Spinal cord (tissue), 10 donors: ENCODE data around the gene ATP2B2. TPM values are rescaled to one million over a fixed set of nuclear protein-coding genes. Genes with fewer than 3 reads are reported as not detected.

Source experiments
- DNase-seq, 6 donors: peaks; one replicate each; pipeline versions ENCODE4 v3.0.0 to v3.0.0-alpha.2; 2013 to 2015; ENCODE audit warnings: low spot score in 6 of 6, low read depth in 4 of 6
- H3K27ac ChIP-seq: one replicate; pipeline ENCODE4 v1.5.1; 2013; ENCODE audit warnings: low read depth, low read length, control low read depth
- H3K27me3 ChIP-seq: one replicate; pipeline ENCODE4 v1.6.1; 2013; ENCODE audit warnings: low read length; ENCODE audit not compliant: control insufficient read depth, insufficient read depth
- H3K36me3 ChIP-seq: one replicate; pipeline ENCODE4 v1.6.1; 2013; ENCODE audit warnings: low read length; ENCODE audit not compliant: control insufficient read depth, insufficient read depth
- H3K4me1 ChIP-seq: one replicate; pipeline ENCODE4 v1.6.1; 2013; ENCODE audit warnings: low read length; ENCODE audit not compliant: control insufficient read depth, insufficient read depth
- H3K4me3 ChIP-seq: one replicate; pipeline ENCODE4 v1.5.1; 2013; ENCODE audit warnings: low read depth, low read length, control low read depth
- H3K9me3 ChIP-seq: one replicate; pipeline ENCODE4 v1.6.1; 2013; ENCODE audit warnings: low read length; ENCODE audit not compliant: control insufficient read depth, insufficient read depth
- WGBS: methylation state at CpG from one replicate; pipeline ENCODE4 v1.1.5; 2013; ENCODE audit warnings: missing lambda C conversion rate; ENCODE audit not compliant: insufficient coverage; 5-methylcytosine and 5-hydroxymethylcytosine counted together
- polyA plus RNA-seq, 2 donors: library from polyadenylated mRNA; unstranded; fragments of 120-200 nt; gene quantifications; one replicate each; pipeline ENCODE4 v1.2.1, GENCODE V29; 2013; ENCODE audit not compliant: insufficient read length in 2 of 2
- total RNA-seq, 2 donors: library from RNA; depleted of rRNA in 1 of 2; stranded (reverse); fragments of 120-200 nt in 1 of 2; fragments of >200 nt in 1 of 2; gene quantifications; one replicate each; pipeline versions ENCODE4 v1.2.3 to v1.2.4, GENCODE V29; 2013 to 2014
- donor health status: healthy.

Gene ATP2B2
- total and polyA plus RNA-seq, 4 donors, result 25.2 to 94.5 (median 80.4) TPM

- no peaks in the 10 kb centered on the region for H3K4me1 ChIP-seq
- H3K4me3 ChIP-seq, result no peak overlapping the region
- no peak for DNase-seq
- H3K9me3 ChIP-seq, result no peaks in the 10 kb centered on the region
- 65% methylated on average over 5 of the region's 7 CpGs for WGBS
- H3K27me3 ChIP-seq, result no peaks in the 10 kb centered on the region
- no peak overlapping the region for H3K27ac ChIP-seq
- peaks cover 88% of the 10 kb centered on the region for H3K36me3 ChIP-seq
These were observed 110.2 kb downstream of the ATP2B2 start for GRCh38 chr3:10395196-10395595.

GRCh38 chr3:10394491-10395025 lies 110.8 kb downstream of the ATP2B2 start:
- H3K4me3 ChIP-seq, result no peak overlapping the region
- no peaks in the 10 kb centered on the region for H3K9me3 ChIP-seq
- no peak for DNase-seq
- no peaks in the 10 kb centered on the region for H3K27me3 ChIP-seq
- H3K36me3 ChIP-seq, result peaks cover 85% of the 10 kb centered on the region
- H3K4me1 ChIP-seq, result no peaks in the 10 kb centered on the region
- H3K27ac ChIP-seq, result no peak overlapping the region
- 82% methylated on average over 9 of the region's 15 CpGs for WGBS

GRCh38 chr3:10393514-10393913 lies 111.9 kb downstream of the ATP2B2 start:
- Histone ChIP-seq H3K27ac (no peak overlapping the region), H3K36me3 (peaks cover 85% of the 10 kb centered on the region), H3K27me3 (no peaks in the 10 kb centered on the region), H3K4me3 (no peak overlapping the region), H3K9me3 (peaks cover 7% of the 10 kb centered on the region), H3K4me1 (no peaks in the 10 kb centered on the region)
- no peak for DNase-seq
- WGBS, result 44% methylated on average over 2 of the region's 2 CpGs

GRCh38 chr3:10392906-10393461 lies 112.4 kb downstream of the ATP2B2 start:
- no peak overlapping the region for H3K27ac ChIP-seq
- no peaks in the 10 kb centered on the region for H3K27me3 ChIP-seq
- 80% methylated on average over 15 of the region's 15 CpGs for WGBS
- H3K4me1 ChIP-seq, result no peaks in the 10 kb centered on the region
- peaks cover 85% of the 10 kb centered on the region for H3K36me3 ChIP-seq
- no peak overlapping the region for H3K4me3 ChIP-seq
- no peak for DNase-seq
- H3K9me3 ChIP-seq, result peaks cover 12% of the 10 kb centered on the region

GRCh38 chr3:10392244-10392643 lies 113.1 kb downstream of the ATP2B2 start:
- 52% methylated on average over 4 of the region's 4 CpGs for WGBS
- H3K4me3 ChIP-seq, result no peak overlapping the region
- no peaks in the 10 kb centered on the region for H3K4me1 ChIP-seq
- H3K27me3 ChIP-seq, result no peaks in the 10 kb centered on the region
- no peak for DNase-seq
- H3K9me3 ChIP-seq, result peaks cover 18% of the 10 kb centered on the region
- H3K36me3 ChIP-seq, result peaks cover 85% of the 10 kb centered on the region
- no peak overlapping the region for H3K27ac ChIP-seq

GRCh38 chr3:10391391-10391790 lies 114.0 kb downstream of the ATP2B2 start:
- H3K27me3 ChIP-seq, result no peaks in the 10 kb centered on the region
- no peak overlapping the region for H3K4me3 ChIP-seq
- peaks cover 85% of the 10 kb centered on the region for H3K36me3 ChIP-seq
- no peaks in the 10 kb centered on the region for H3K4me1 ChIP-seq
- H3K27ac ChIP-seq, result no peak overlapping the region
- WGBS, result 86% methylated on average over 8 of the region's 9 CpGs
- DNase-seq, result no peak
- H3K9me3 ChIP-seq, result peaks cover 18% of the 10 kb centered on the region

GRCh38 chr3:10390641-10391373 lies 114.6 kb downstream of the ATP2B2 start:
- no peaks in the 10 kb centered on the region for H3K27me3 ChIP-seq
- WGBS, result 98% methylated on average over 7 of the region's 7 CpGs
- peaks cover 18% of the 10 kb centered on the region for H3K9me3 ChIP-seq
- no peak overlapping the region for H3K27ac ChIP-seq
- no peak for DNase-seq
- no peaks in the 10 kb centered on the region for H3K4me1 ChIP-seq
- no peak overlapping the region for H3K4me3 ChIP-seq
- H3K36me3 ChIP-seq, result peaks cover 85% of the 10 kb centered on the region

GRCh38 chr3:10389995-10390394 lies 115.4 kb downstream of the ATP2B2 start:
- 88% methylated on average over 1 of the region's 2 CpGs for WGBS
- Histone ChIP-seq H3K4me3 (no peak overlapping the region), H3K36me3 (peaks cover 85% of the 10 kb centered on the region), H3K27me3 (no peaks in the 10 kb centered on the region), H3K27ac (no peak overlapping the region), H3K4me1 (no peaks in the 10 kb centered on the region), H3K9me3 (peaks cover 18% of the 10 kb centered on the region)
- no peak for DNase-seq

GRCh38 chr3:10389339-10389738 lies 116.0 kb downstream of the ATP2B2 start:
- Histone ChIP-seq H3K36me3 (peaks cover 84% of the 10 kb centered on the region), H3K4me1 (no peaks in the 10 kb centered on the region), H3K27me3 (no peaks in the 10 kb centered on the region), H3K4me3 (no peak overlapping the region), H3K27ac (no peak overlapping the region), H3K9me3 (peaks cover 18% of the 10 kb centered on the region)
- WGBS, result no CpG with 5 or more reads among the region's 1 CpG
- DNase-seq, result no peak
